RPMI7951 (cell line): ENCODE measurements around the gene PLXDC1. TPM values are rescaled to one million over a fixed set of nuclear protein-coding genes. Genes with fewer than 3 reads are reported as not detected.
A peak's percentile ranks its signal among the peaks of the same experiment; 100 is the strongest.

Experiments
- DNase-seq: peaks from one replicate; pipeline ENCODE4 v3.0.0-alpha.2; 2012; ENCODE audit warnings: low read depth
- total RNA-seq: library from RNA; depleted of rRNA; stranded (reverse); fragments of >200 nt; shearing (Covaris generic); gene quantifications from 2 replicates; pipeline ENCODE4 v1.2.3, GENCODE V29; 2014; rRNA removed

Gene PLXDC1
- total RNA-seq, 1 experiment from 2014 or later = 4.2 TPM

- no peak for DNase-seq
These were observed 136.5 kb downstream of the PLXDC1 start for GRCh38 chr17:39014795-39015545.

GRCh38 chr17:39014044-39014794 lies 137.2 kb downstream of the PLXDC1 start:
- peak; percentile 56 for DNase-seq

Other genes with a start within 250 kb of the PLXDC1 start
- gene FBXO47, start 184.2 kb downstream of the PLXDC1 start, total RNA-seq = not detected in 2 replicates
- gene ARL5C, start 14.5 kb upstream of the PLXDC1 start, total RNA-seq = not detected in 2 replicates
- gene CACNB1, start 46.0 kb upstream of the PLXDC1 start, total RNA-seq = 1.9 and 3.4 TPM in 2 replicates
- 2,028 and 2,044 TPM in 2 replicates for gene RPL19, start 48.6 kb upstream of the PLXDC1 start, total RNA-seq
- gene STAC2, start 74.3 kb upstream of the PLXDC1 start, total RNA-seq = 0.10 and 0.12 TPM in 2 replicates
- gene FBXL20, start 250.0 kb upstream of the PLXDC1 start, total RNA-seq = 6.1 and 7.1 TPM in 2 replicates